Natural killer cell (primary cell): ENCODE data around the gene TARS3. TPM values are rescaled to one million over a fixed set of nuclear protein-coding genes. Genes with fewer than 3 reads are reported as not detected.
A peak's percentile ranks its signal among the peaks of the same experiment; 100 is the strongest.

Experiments
- ATAC-seq, 3 donors: fragments of 150-1000 bp in 2 of 3; fragments of 200-7000 bp in 1 of 3; cut with Tn5 transposase; 1 replicate in 1 of 3; 2 replicates in 2 of 3; pipeline ENCODE4 v1.10.0; 2021; ENCODE audit warnings: mild to moderate bottlenecking in 2 of 3, moderate library complexity in 2 of 3
- DNase-seq, 2 donors: peaks; one replicate each; pipeline versions ENCODE4 v3.0.0 to v3.0.0-alpha.2; 2013 to 2021; ENCODE audit warnings: mixed read lengths in 1 of 2
- H3K27ac ChIP-seq: one replicate; pipeline ENCODE4 v1.5.1; 2013; ENCODE audit warnings: mild to moderate bottlenecking, low read length
- H3K27me3 ChIP-seq: one replicate; pipeline ENCODE4 v1.6.1; 2013; ENCODE audit warnings: low read length; ENCODE audit not compliant: control insufficient read depth, insufficient read depth
- H3K36me3 ChIP-seq: one replicate; pipeline ENCODE4 v1.6.1; 2013; ENCODE audit warnings: low read length; ENCODE audit not compliant: control insufficient read depth, insufficient read depth
- H3K4me1 ChIP-seq: one replicate; pipeline ENCODE4 v1.6.1; 2013; ENCODE audit warnings: low read length; ENCODE audit not compliant: control insufficient read depth, insufficient read depth
- H3K4me3 ChIP-seq: one replicate; pipeline ENCODE4 v1.5.1; 2013; ENCODE audit warnings: low read length
- H3K9me3 ChIP-seq: one replicate; pipeline ENCODE4 v1.6.1; 2013; ENCODE audit warnings: low read length; ENCODE audit not compliant: control insufficient read depth, insufficient read depth
- H3K27ac Mint-ChIP-seq, 2 donors: one replicate each; pipeline ENCODE4 v1.8.0; 2022; ENCODE audit warnings: mild to moderate bottlenecking in 2 of 2, mixed read lengths in 2 of 2, moderate library complexity in 1 of 2
- H3K27me3 Mint-ChIP-seq, 2 donors: one replicate each; pipeline ENCODE4 v1.8.0; 2022; ENCODE audit warnings: low read depth in 2 of 2, mixed read lengths in 2 of 2
- H3K36me3 Mint-ChIP-seq: one replicate; pipeline ENCODE4 v1.8.0; 2022; ENCODE audit warnings: mixed read lengths
- H3K4me1 Mint-ChIP-seq, 2 donors: one replicate each; pipeline ENCODE4 v1.8.0; 2022; ENCODE audit warnings: mixed read lengths in 2 of 2
- H3K4me3 Mint-ChIP-seq: one replicate; pipeline ENCODE4 v1.8.0; 2022; ENCODE audit warnings: mild to moderate bottlenecking, moderate library complexity, mixed read lengths
- H3K9me3 Mint-ChIP-seq, 2 donors: one replicate each; pipeline ENCODE4 v1.8.0; 2022; ENCODE audit warnings: mixed read lengths in 2 of 2
- WGBS: methylation state at CpG from one replicate; pipeline ENCODE4 v1.1.7; 2013; ENCODE audit warnings: missing lambda C conversion rate; ENCODE audit not compliant: insufficient coverage; 5-methylcytosine and 5-hydroxymethylcytosine counted together
- intact Hi-C: fragments of 100-400 bp; cut with micrococcal nuclease; formaldehyde crosslinking; loops from one replicate; pipeline ENCODE4 v1.14.2; 2022
- total RNA-seq, 4 donors: library from RNA; stranded (reverse); fragments of 120-200 nt in 1 of 4; gene quantifications; one replicate each; pipeline versions ENCODE4 v1.2.3 to v1.2.4, GENCODE V29; 2013 to 2022
- TF ChIP-seq, protein P1 (sequence below): fragments of 200-600 bp; IDR thresholded peaks from one replicate; pipeline ENCODE4 v1.8.0; 2022; ENCODE audit warnings: antibody characterized with exemption

TARS3 gene
- total RNA-seq, 3 donors from 2014 or later (not counting 1 experiment from before 2014, with no cell fraction given): 11.6 to 20.5 (median 12.1) TPM

- Mint-ChIP-seq H3K9me3 (no peaks in the 10 kb centered on the region), H3K27ac (peak overlapping the region; percentile 93 to 96), H3K4me3 (peak overlapping the region; percentile 92), H3K4me1 (peaks cover 24 to 29% of the 10 kb centered on the region in 2 donors), H3K27me3 (no peaks in the 10 kb centered on the region), H3K36me3 (no peaks in the 10 kb centered on the region)
- TF ChIP-seq, protein P1, sequence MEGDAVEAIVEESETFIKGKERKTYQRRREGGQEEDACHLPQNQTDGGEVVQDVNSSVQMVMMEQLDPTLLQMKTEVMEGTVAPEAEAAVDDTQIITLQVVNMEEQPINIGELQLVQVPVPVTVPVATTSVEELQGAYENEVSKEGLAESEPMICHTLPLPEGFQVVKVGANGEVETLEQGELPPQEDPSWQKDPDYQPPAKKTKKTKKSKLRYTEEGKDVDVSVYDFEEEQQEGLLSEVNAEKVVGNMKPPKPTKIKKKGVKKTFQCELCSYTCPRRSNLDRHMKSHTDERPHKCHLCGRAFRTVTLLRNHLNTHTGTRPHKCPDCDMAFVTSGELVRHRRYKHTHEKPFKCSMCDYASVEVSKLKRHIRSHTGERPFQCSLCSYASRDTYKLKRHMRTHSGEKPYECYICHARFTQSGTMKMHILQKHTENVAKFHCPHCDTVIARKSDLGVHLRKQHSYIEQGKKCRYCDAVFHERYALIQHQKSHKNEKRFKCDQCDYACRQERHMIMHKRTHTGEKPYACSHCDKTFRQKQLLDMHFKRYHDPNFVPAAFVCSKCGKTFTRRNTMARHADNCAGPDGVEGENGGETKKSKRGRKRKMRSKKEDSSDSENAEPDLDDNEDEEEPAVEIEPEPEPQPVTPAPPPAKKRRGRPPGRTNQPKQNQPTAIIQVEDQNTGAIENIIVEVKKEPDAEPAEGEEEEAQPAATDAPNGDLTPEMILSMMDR: no peak
- WGBS: under 1% methylated on average over 31 of the region's 32 CpGs
- H3K4me3 ChIP-seq: peak overlapping the region; percentile 87
- H3K27ac ChIP-seq: peak overlapping the region; percentile 95
- H3K9me3 ChIP-seq: no peaks in the 10 kb centered on the region
- H3K27me3 ChIP-seq: no peaks in the 10 kb centered on the region
- H3K4me1 ChIP-seq: peaks cover 19% of the 10 kb centered on the region
- H3K36me3 ChIP-seq: peaks cover 34% of the 10 kb centered on the region
- ATAC-seq (peak in 2 of 3 donors; percentile 49 to 64), DNase-seq (no peak)
- intact Hi-C loops: loop anchor here (2.0 kb wide), 1 partner anchor 71 kb away; no protein-coding TSS in a partner anchor
Measured at GRCh38 chr15:101651554-101652097, 72.6 kb downstream of the TARS3 start.

GRCh38 chr15:101650145-101650544 is 74.1 kb downstream of the TARS3 start:
- TF ChIP-seq, protein P1: no peak
- Mint-ChIP-seq H3K27ac (peak overlapping the region in 1 of 2 donors; percentile 96), H3K4me1 (peaks cover 29% of the 10 kb centered on the region in 2 donors), H3K27me3 (no peaks in the 10 kb centered on the region), H3K36me3 (peaks cover 11% of the 10 kb centered on the region), H3K4me3 (peak overlapping the region; percentile 92), H3K9me3 (no peaks in the 10 kb centered on the region)
- ATAC-seq (no peak), DNase-seq (no peak)
- intact Hi-C loops: no loop called here
- peaks cover 41% of the 10 kb centered on the region for H3K36me3 ChIP-seq
- WGBS: 82% methylated on average over 3 of the region's 5 CpGs
- H3K9me3 ChIP-seq: no peaks in the 10 kb centered on the region
- peaks cover 19% of the 10 kb centered on the region for H3K4me1 ChIP-seq
- H3K27ac ChIP-seq: no peak overlapping the region
- H3K27me3 ChIP-seq: no peaks in the 10 kb centered on the region
- no peak overlapping the region for H3K4me3 ChIP-seq

GRCh38 chr15:101648356-101648755 is 75.9 kb downstream of the TARS3 start:
- H3K27ac ChIP-seq: no peak overlapping the region
- H3K9me3 ChIP-seq: no peaks in the 10 kb centered on the region
- WGBS: 92% methylated on average over 6 of the region's 6 CpGs
- H3K27me3 Mint-ChIP-seq: no peaks in the 10 kb centered on the region
- H3K36me3 ChIP-seq: peaks cover 57% of the 10 kb centered on the region
- intact Hi-C loops: no loop called here
- ATAC-seq (no peak), DNase-seq (no peak)
- no peaks in the 10 kb centered on the region for H3K9me3 Mint-ChIP-seq
- H3K4me1 Mint-ChIP-seq: peaks cover 29% of the 10 kb centered on the region in 2 donors
- no peaks in the 10 kb centered on the region for H3K27me3 ChIP-seq
- no peak overlapping the region for H3K27ac Mint-ChIP-seq
- peaks cover 21% of the 10 kb centered on the region for H3K36me3 Mint-ChIP-seq
- H3K4me3 ChIP-seq: no peak overlapping the region
- TF ChIP-seq, protein P1: no peak
- H3K4me3 Mint-ChIP-seq: no peak overlapping the region
- H3K4me1 ChIP-seq: peaks cover 18% of the 10 kb centered on the region

- intact Hi-C loops: no loop called here
- no peak overlapping the region for H3K4me3 Mint-ChIP-seq
- Histone ChIP-seq H3K9me3 (no peaks in the 10 kb centered on the region), H3K36me3 (peaks cover 63% of the 10 kb centered on the region), H3K27me3 (no peaks in the 10 kb centered on the region), H3K27ac (no peak overlapping the region), H3K4me1 (peaks cover 11% of the 10 kb centered on the region), H3K4me3 (no peak overlapping the region)
- DNase-seq (no peak), ATAC-seq (no peak)
- H3K4me1 Mint-ChIP-seq: peaks cover 32 to 33% of the 10 kb centered on the region in 2 donors
- no peaks in the 10 kb centered on the region for H3K9me3 Mint-ChIP-seq
- TF ChIP-seq, protein P1: no peak
- WGBS: 92% methylated on average over 3 of the region's 3 CpGs
- peaks cover 21% of the 10 kb centered on the region for H3K36me3 Mint-ChIP-seq
- no peak overlapping the region for H3K27ac Mint-ChIP-seq
- H3K27me3 Mint-ChIP-seq: no peaks in the 10 kb centered on the region
Measured at GRCh38 chr15:101647251-101647650, 77.0 kb downstream of the TARS3 start.
